H1 (cell line): ENCODE results near the gene INIP. TPM values are rescaled to one million over a fixed set of nuclear protein-coding genes. Genes with fewer than 3 reads are reported as not detected.

Experiments used
- CTCF ChIA-PET: fragments of 300-600 bp; sonication (Branson Sonifier 250); formaldehyde crosslinking; loops from one replicate; lab custom pipeline; 2021; ENCODE audit not compliant: partially characterized antibody; lab: Charles Lee
- POLR2A ChIA-PET: fragments of 300-600 bp; sonication (Branson Sonifier 250); formaldehyde crosslinking; loops from one replicate; lab custom pipeline; 2021; ENCODE audit warnings: inconsistent platforms; ENCODE audit not compliant: partially characterized antibody; lab: Charles Lee
- DNase-seq, 2 experiments: peaks; one replicate each; pipeline versions ENCODE4 v3.0.0 to v3.0.0-alpha.2; 2010 to 2022; ENCODE audit warnings: low spot score in 2 of 2, low read depth in 1 of 2, mixed read lengths in 1 of 2
- FAIRE-seq: peaks from 2 replicates; lab custom pipeline; 2011; peaks lifted over from hg19 to GRCh38; lab: Jason Lieb, UNC
- H2AFZ ChIP-seq: 2 replicates; pipeline ENCODE4 v1.8.1; 2012; ENCODE audit warnings: low read length, inconsistent platforms
- H2AK5ac ChIP-seq: 2 replicates; pipeline ENCODE4 v1.6.1; 2013; ENCODE audit warnings: low read depth, low read length
- H2BK120ac ChIP-seq: replicated peaks from 2 replicates; pipeline ENCODE3; 2013; ENCODE audit warnings: low read depth, low read length, inconsistent platforms
- H2BK12ac ChIP-seq: 2 replicates; pipeline ENCODE4 v1.6.1; 2013; ENCODE audit warnings: low read depth, low read length
- H2BK15ac ChIP-seq: 2 replicates; pipeline ENCODE4 v1.6.1; 2013; ENCODE audit warnings: low read length
- H2BK20ac ChIP-seq: 2 replicates; pipeline ENCODE4 v1.6.1; 2013; ENCODE audit warnings: low read length
- H2BK5ac ChIP-seq: 2 replicates; pipeline ENCODE4 v1.6.1; 2013; ENCODE audit warnings: low read depth, low read length
- H3K14ac ChIP-seq: 2 replicates; pipeline ENCODE4 v1.6.1; 2013; ENCODE audit warnings: inconsistent platforms; ENCODE audit not compliant: insufficient read length
- H3K18ac ChIP-seq: 2 replicates; pipeline ENCODE4 v1.6.1; 2013; ENCODE audit warnings: low read length; ENCODE audit errors: extremely low read depth
- H3K23ac ChIP-seq: 2 replicates; pipeline ENCODE4 v1.6.1; 2013; ENCODE audit warnings: inconsistent platforms; ENCODE audit not compliant: insufficient read length
- H3K23me2 ChIP-seq: 2 replicates; pipeline ENCODE4 v1.6.1; 2013; ENCODE audit warnings: low read depth, low read length
- H3K27ac ChIP-seq: 2 replicates; pipeline ENCODE4 v1.6.1; 2011; ENCODE audit warnings: low read depth, low read length, inconsistent platforms
- H3K27me3 ChIP-seq, 4 experiments: replicated peaks in 1 of 4; 1 replicate in 1 of 4; 2 replicates in 3 of 4; pipeline versions ENCODE4 v1.6.1 to v1.8.1; 2011 to 2013; ENCODE audit warnings: low read length in 3 of 4, mild to moderate bottlenecking in 3 of 4, inconsistent platforms in 2 of 4, mixed read lengths in 2 of 4, moderate library complexity in 1 of 4; ENCODE audit not compliant: control insufficient read depth in 3 of 4, insufficient read depth in 3 of 4; ENCODE audit errors: extremely low read depth in 1 of 4
- H3K36me3 ChIP-seq, 4 experiments: 2 replicates each; pipeline versions ENCODE4 v1.6.1 to v1.8.1; 2011 to 2013; ENCODE audit warnings: mild to moderate bottlenecking in 4 of 4, low read length in 3 of 4, moderate library complexity in 2 of 4, control low read depth in 1 of 4, inconsistent platforms in 1 of 4; ENCODE audit not compliant: insufficient read depth in 4 of 4, control insufficient read depth in 2 of 4
- H3K4ac ChIP-seq: replicated peaks from 2 replicates; pipeline ENCODE3; 2013; ENCODE audit warnings: low read length, low read depth, mixed read lengths, inconsistent platforms; ENCODE audit not compliant: insufficient read length
- H3K4me1 ChIP-seq, 4 experiments: replicated peaks in 1 of 4; 1 replicate in 1 of 4; 2 replicates in 3 of 4; pipeline versions ENCODE4 v1.6.1 to v1.8.1; 2011 to 2013; ENCODE audit warnings: low read length in 3 of 4, inconsistent platforms in 2 of 4, mixed read lengths in 1 of 4; ENCODE audit not compliant: insufficient read depth in 4 of 4, control insufficient read depth in 3 of 4
- H3K4me2 ChIP-seq, 2 experiments: 2 replicates each; pipeline versions ENCODE4 v1.6.1 to v1.8.1; 2011 to 2013; ENCODE audit warnings: low read depth in 2 of 2, low read length in 2 of 2, control low read depth in 1 of 2, inconsistent platforms in 1 of 2, mild to moderate bottlenecking in 1 of 2; ENCODE audit not compliant: insufficient read depth in 1 of 2
- H3K4me3 ChIP-seq, 4 experiments: fragments of 200-600, 300-600 bp in 1 of 4; sonication (generic), shearing (Covaris generic), sonication (Bioruptor Twin) in 1 of 4; 2 replicates each; pipeline versions ENCODE4 v1.5.1 to v1.8.1; 2011 to 2016; ENCODE audit warnings: low read length in 4 of 4, low read depth in 3 of 4, control low read depth in 2 of 4, inconsistent platforms in 2 of 4, mild to moderate bottlenecking in 2 of 4, mixed read lengths in 1 of 4, moderate library complexity in 1 of 4; ENCODE audit not compliant: insufficient read depth in 2 of 4; ENCODE audit errors: extremely low read depth in 1 of 4
- H3K56ac ChIP-seq: replicated peaks from 2 replicates; pipeline ENCODE3; 2013; ENCODE audit warnings: low read depth, mild to moderate bottlenecking, mixed read lengths, low read length, inconsistent platforms; ENCODE audit not compliant: insufficient read length
- H3K79me1 ChIP-seq: 2 replicates; pipeline ENCODE4 v1.6.1; 2013; ENCODE audit warnings: low read depth, low read length, control low read depth
- H3K79me2 ChIP-seq, 2 experiments: 2 replicates each; pipeline versions ENCODE4 v1.6.1 to v1.8.1; 2012 to 2013; ENCODE audit warnings: low read length in 2 of 2, mild to moderate bottlenecking in 2 of 2, inconsistent platforms in 1 of 2; ENCODE audit not compliant: insufficient read depth in 2 of 2, control insufficient read depth in 1 of 2
- H3K9ac ChIP-seq, 4 experiments: replicated peaks in 1 of 4; 1 replicate in 1 of 4; 2 replicates in 3 of 4; pipeline versions ENCODE4 v1.6.1 to v1.8.1; 2011 to 2013; ENCODE audit warnings: low read depth in 3 of 4, low read length in 3 of 4, control low read depth in 2 of 4, mild to moderate bottlenecking in 2 of 4, moderate library complexity in 2 of 4, inconsistent platforms in 1 of 4; ENCODE audit errors: extremely low read depth in 1 of 4
- H3K9me3 ChIP-seq, 2 experiments: 2 replicates each; pipeline versions ENCODE4 v1.6.1 to v1.8.1; 2012 to 2013; ENCODE audit warnings: mild to moderate bottlenecking in 2 of 2, moderate library complexity in 2 of 2, control low read depth in 1 of 2, inconsistent platforms in 1 of 2, low read depth in 1 of 2, low read length in 1 of 2, mixed read lengths in 1 of 2; ENCODE audit not compliant: insufficient read depth in 2 of 2
- H4K20me1 ChIP-seq, 2 experiments: replicated peaks in 1 of 2; 2 replicates each; pipeline versions ENCODE3 to v1.8.1; 2011 to 2013; ENCODE audit warnings: inconsistent platforms in 2 of 2, low read length in 2 of 2, mild to moderate bottlenecking in 1 of 2; ENCODE audit not compliant: insufficient read depth in 2 of 2, control insufficient read depth in 1 of 2
- H4K5ac ChIP-seq: 2 replicates; pipeline ENCODE4 v1.6.1; 2013; ENCODE audit warnings: low read length, low read depth, mixed read lengths, inconsistent platforms; ENCODE audit not compliant: insufficient read length
- H4K8ac ChIP-seq: 2 replicates; pipeline ENCODE4 v1.8.0; 2013; ENCODE audit warnings: mild to moderate bottlenecking, moderate library complexity, low read length, inconsistent platforms; ENCODE audit not compliant: insufficient read depth; ENCODE audit errors: extremely low read depth
- H4K91ac ChIP-seq: replicated peaks from 2 replicates; pipeline ENCODE3; 2013; ENCODE audit warnings: low read length, mixed read lengths, inconsistent platforms; ENCODE audit not compliant: insufficient read length
- CTBP2 ChIP-seq: IDR thresholded peaks from 2 replicates; pipeline ENCODE4 v1.7.0; 2011; ENCODE audit warnings: borderline replicate concordance, mild to moderate bottlenecking, moderate library complexity, mixed read lengths, low read length; ENCODE audit not compliant: insufficient read depth, insufficient read length
- NANOG ChIP-seq: IDR thresholded peaks from 2 replicates; pipeline ENCODE4 v1.6.1; 2011; ENCODE audit warnings: low read length, low read depth, mild to moderate bottlenecking, inconsistent platforms; ENCODE audit not compliant: insufficient read depth, poor library complexity, severe bottlenecking
- SIN3A ChIP-seq, 2 experiments: IDR thresholded peaks in 1 of 2; conservative IDR thresholded peaks in 1 of 2; 2 replicates each; pipeline ENCODE4 v1.6.1; 2011 to 2012; ENCODE audit warnings: low read length in 2 of 2, improper control_type of control experiment in 1 of 2, low read depth in 1 of 2, mild to moderate bottlenecking in 1 of 2
- SRF ChIP-seq: IDR thresholded peaks from 2 replicates; pipeline ENCODE4 v1.6.1; 2011; ENCODE audit warnings: mild to moderate bottlenecking, low read depth, low read length, moderate library complexity
- WGBS, 2 experiments: shearing (Covaris generic) in 1 of 2; methylation state at CpG; one replicate each; pipeline versions ENCODE4 v1.1.6 to v1.1.7; 2013 to 2015; ENCODE audit warnings: low lambda C conversion rate in 2 of 2, mixed read lengths in 2 of 2, inconsistent platforms in 1 of 2, low coverage in 1 of 2, missing lambda C conversion rate in 1 of 2; ENCODE audit not compliant: insufficient replicate concordance in 2 of 2, insufficient coverage in 1 of 2, insufficient read length in 1 of 2; ENCODE audit errors: extremely low coverage in 1 of 2, missing lambda C conversion rate in 1 of 2; 5-methylcytosine and 5-hydroxymethylcytosine counted together
- polyA plus RNA-seq, 7 experiments: library from polyadenylated mRNA; depleted of rRNA in 3 of 7; stranded (reverse) in 5 of 7; unstranded in 2 of 7; fragments of >200 nt in 5 of 7; fragments of 200-250 nt in 2 of 7; gene quantifications; 1 replicate in 5 of 7; 2 replicates in 1 of 7; 4 replicates in 1 of 7; pipeline versions ENCODE4 v1.2.1 to v1.2.3, GENCODE V29; 2011 to 2013; ENCODE audit warnings: missing spikeins in 2 of 7, mixed read lengths in 2 of 7
- total RNA-seq: library from RNA; stranded (reverse); fragmentation: NEBNext Ultra II Directional; extraction: Animal tissue kit (Norgen Biotek cat#: 25700); gene quantifications from 2 replicates; pipeline ENCODE4 v1.2.1, GENCODE V29; 2021

The INIP gene
- total and polyA plus RNA-seq, 2 of the 8 experiments (the other 6 are each of a cell fraction or from before 2014, with no cell fraction given): 10.7 to 18.3 TPM

DNA sequence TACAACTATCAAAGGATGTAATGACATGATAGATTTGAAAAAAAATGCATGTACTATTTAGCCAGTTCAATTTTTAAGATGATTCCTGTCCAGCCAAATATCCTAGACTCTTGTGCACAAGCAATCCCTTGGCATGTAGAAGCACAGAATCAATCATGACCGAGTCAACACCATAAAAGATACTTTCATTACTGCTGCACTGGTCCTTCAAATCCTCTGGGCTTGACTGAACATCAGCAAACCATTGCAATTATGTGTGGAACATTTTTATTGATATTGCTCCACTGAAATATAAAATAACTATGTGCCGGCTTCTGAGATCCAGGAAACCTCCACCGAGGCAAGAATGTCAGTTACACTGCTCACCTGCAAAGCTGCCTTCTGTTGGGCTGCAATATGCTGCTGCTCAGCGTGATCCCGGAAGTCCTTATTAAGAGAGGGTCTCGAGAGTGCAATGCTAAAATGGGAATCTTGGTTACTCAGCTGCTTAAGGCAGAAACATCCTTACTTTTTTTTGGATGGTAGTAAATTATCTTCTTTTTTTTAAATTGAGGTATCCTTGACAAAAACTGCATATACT is 28.7 kb downstream of the INIP start:
- H3K36me3 ChIP-seq: peaks cover 0 to 47% (median 6%) of the 10 kb centered on the region in 4 experiments; a peak in 5 of 8 replicates
- H2AK5ac ChIP-seq: no peak overlapping the region
- H3K27ac ChIP-seq: no peak overlapping the region; the same call in 1 of the 2 replicates
- FAIRE-seq: no peak
- H3K4ac ChIP-seq: no peak overlapping the region
- no peak overlapping the region for H4K5ac ChIP-seq
- H2BK20ac ChIP-seq: no peak overlapping the region
- no peak for TF ChIP-seq SRF
- no peak for TF ChIP-seq CTBP2
- TF ChIP-seq SIN3A (conservative IDR thresholded peaks at IDR 0.05 in 1 of 2, IDR thresholded peaks at IDR 0.05 in 1 of 2; ENCODE audit: low read depth in 1 of 2, low read length in 2 of 2): no peak
- no peak for TF ChIP-seq NANOG
- CTCF ChIA-PET: interaction anchor here (0.6 to 1.3 kb wide), 2 partner anchors 17 to 251 kb away, joined by 3 read pairs; no protein-coding TSS in a partner anchor
- H4K8ac ChIP-seq: no peak overlapping the region
- H2AFZ ChIP-seq: no peak overlapping the region
- H3K23me2 ChIP-seq: no peaks in the 10 kb centered on the region
- H3K4me2 ChIP-seq: no peak overlapping the region
- H3K4me3 ChIP-seq: no peak overlapping the region
- no peaks in the 10 kb centered on the region for H3K4me1 ChIP-seq
- no peak overlapping the region for H3K56ac ChIP-seq
- no peak overlapping the region for H3K23ac ChIP-seq
- H4K91ac ChIP-seq: no peak overlapping the region
- H3K9ac ChIP-seq: no peak overlapping the region
- 94% methylated on average over 6 of the region's 6 CpGs; no CpG with 5 or more reads in 1 of the 2 experiments for WGBS, 2 experiments
- H3K79me2 ChIP-seq: no peaks in the 10 kb centered on the region
- no peak overlapping the region for H2BK15ac ChIP-seq
- H3K18ac ChIP-seq: no peak overlapping the region
- no peak overlapping the region for H3K14ac ChIP-seq
- H2BK12ac ChIP-seq: no peak overlapping the region
- POLR2A ChIA-PET: interaction anchor here (0.9 kb wide), 1 partner anchor 10 kb away, joined by 3 read pairs; no protein-coding TSS in a partner anchor
- H2BK120ac ChIP-seq: no peak overlapping the region
- H2BK5ac ChIP-seq: no peak overlapping the region
- H4K20me1 ChIP-seq: peaks cover 0 to 2% of the 10 kb centered on the region in 2 experiments
- H3K27me3 ChIP-seq: no peaks in the 10 kb centered on the region
- no peaks in the 10 kb centered on the region for H3K9me3 ChIP-seq
- DNase-seq: no peak
- H3K79me1 ChIP-seq: no peaks in the 10 kb centered on the region
